ENCODE measurements around the gene ST8SIA2. TPM values are rescaled to one million over a fixed set of nuclear protein-coding genes. Genes with fewer than 3 reads are reported as not detected.

Gene ST8SIA2
- total RNA-seq, 1 experiment from 2014 or later, result 0.15 TPM

GRCh38 chr15:92366381-92366780 is 27.3 kb upstream of the ST8SIA2 start:
- Histone ChIP-seq H3K9me3 (ENCODE audit: control insufficient read depth, insufficient read depth, low read depth, low read length) (no peaks in the 10 kb centered on the region), H3K36me3 (ENCODE audit: control insufficient read depth, insufficient read depth, low read length) (no peaks in the 10 kb centered on the region), H3K4me3 (ENCODE audit: low read depth in 2 of 2, low read length in 2 of 2) (no peak overlapping the region), H3K27ac (ENCODE audit: low read length) (no peak overlapping the region), H3K4me1 (ENCODE audit: control insufficient read depth, insufficient read depth, low read length) (no peaks in the 10 kb centered on the region), H3K27me3 (ENCODE audit: control insufficient read depth, insufficient read depth, low read length) (peaks cover 3% of the 10 kb centered on the region; the same call in 1 of the 2 replicates)
- TF ChIP-seq SIN3A (IDR thresholded peaks at IDR 0.05; ENCODE audit: borderline replicate concordance, insufficient read depth, low read depth, low read length), result no peak
- no peak for TF ChIP-seq TCF7L2 (IDR thresholded peaks at IDR 0.05; ENCODE audit: low read depth, low read length)
- no peak for TF ChIP-seq POLR2AphosphoS5 (IDR thresholded peaks at IDR 0.05; ENCODE audit: low read depth, low read length)
- TF ChIP-seq CTCF (IDR thresholded peaks at IDR 0.05), result no peak
- TF ChIP-seq REST (IDR thresholded peaks at IDR 0.05; ENCODE audit: insufficient read depth in 1 of 2, low read depth in 2 of 2, low read length in 1 of 2), result no peak
- in situ Hi-C loops (cut with HindIII; ENCODE audit: low pct_unique_long_range_greater_than_20kb, low sequenced_read_pairs), result no loop called here
- DNase-seq (ENCODE audit: low read depth, low spot score) (no peak), ATAC-seq (no peak)
- ChIA-PET POLR2A (no interaction called here), CTCF (no interaction called here)
- intact Hi-C loops (cut with micrococcal nuclease; ENCODE audit: unreplicated experiment), result no loop called here
- no TSS peak for BruUV-seq (replicated peaks)

- Histone ChIP-seq H3K4me3 (ENCODE audit: low read depth in 2 of 2, low read length in 2 of 2) (no peak overlapping the region), H3K4me1 (ENCODE audit: control insufficient read depth, insufficient read depth, low read length) (no peaks in the 10 kb centered on the region), H3K9me3 (ENCODE audit: control insufficient read depth, insufficient read depth, low read depth, low read length) (no peaks in the 10 kb centered on the region), H3K27ac (ENCODE audit: low read length) (no peak overlapping the region), H3K36me3 (ENCODE audit: control insufficient read depth, insufficient read depth, low read length) (no peaks in the 10 kb centered on the region), H3K27me3 (ENCODE audit: control insufficient read depth, insufficient read depth, low read length) (no peaks in the 10 kb centered on the region)
- POLR2A ChIA-PET, result no interaction called here
- no peak for ATAC-seq
- TF ChIP-seq CTCF (IDR thresholded peaks at IDR 0.05) (no peak), REST (IDR thresholded peaks at IDR 0.05; ENCODE audit: insufficient read depth in 1 of 2, low read depth in 2 of 2, low read length in 1 of 2) (no peak), SIN3A (IDR thresholded peaks at IDR 0.05; ENCODE audit: borderline replicate concordance, insufficient read depth, low read depth, low read length) (no peak), POLR2AphosphoS5 (IDR thresholded peaks at IDR 0.05; ENCODE audit: low read depth, low read length) (no peak)
- intact Hi-C loops (cut with micrococcal nuclease; ENCODE audit: unreplicated experiment), result no loop called here
- DNase-seq (ENCODE audit: low read depth, low spot score), result no peak
- in situ Hi-C loops (cut with HindIII; ENCODE audit: low pct_unique_long_range_greater_than_20kb, low sequenced_read_pairs), result no loop called here
- CTCF ChIA-PET, result no interaction called here
- no TSS peak for BruUV-seq (replicated peaks)
Measured at GRCh38 chr15:92375057-92375456, 18.6 kb upstream of the ST8SIA2 start.
